GM10266 (cell line): ENCODE results near the gene HIP1.

Source experiments
- DNase-seq: peaks from one replicate; pipeline ENCODE4 v3.0.0; 2012; ENCODE audit errors: extremely low spot score
- CTCF ChIP-seq: IDR thresholded peaks from 2 replicates; pipeline ENCODE4 v1.5.1; 2012; ENCODE audit warnings: mild to moderate bottlenecking, low read depth; ENCODE audit not compliant: control insufficient read depth, insufficient read depth; ENCODE audit errors: missing control alignments

The HIP1 gene

GRCh38 chr7:75663302-75663907, 75.3 kb downstream of the HIP1 start:
- no peak for DNase-seq
- TF ChIP-seq CTCF, result no peak

GRCh38 chr7:75662579-75663301, 76.0 kb downstream of the HIP1 start:
- no peak for TF ChIP-seq CTCF
- peak; percentile 61 for DNase-seq

GRCh38 chr7:75660566-75661215, 78.0 kb downstream of the HIP1 start:
- no peak for TF ChIP-seq CTCF
- no peak for DNase-seq

- no peak for DNase-seq
- no peak for TF ChIP-seq CTCF
These were observed 79.9 kb downstream of the HIP1 start for GRCh38 chr7:75658802-75659201.

- TF ChIP-seq CTCF, result no peak
- DNase-seq, result no peak
These were observed 80.4 kb downstream of the HIP1 start for GRCh38 chr7:75658369-75658768.

- no peak for DNase-seq
- no peak for TF ChIP-seq CTCF
These were observed 80.9 kb downstream of the HIP1 start for GRCh38 chr7:75657866-75658265.

GRCh38 chr7:75656740-75657139, 82.0 kb downstream of the HIP1 start:
- DNase-seq, result no peak
- TF ChIP-seq CTCF, result no peak
